ENCODE data around the gene PADI1. TPM values are rescaled to one million over a fixed set of nuclear protein-coding genes. Genes with fewer than 3 reads are reported as not detected.

The PADI1 gene
- total RNA-seq, 1 donor from 2014 or later, result not detected

DNA sequence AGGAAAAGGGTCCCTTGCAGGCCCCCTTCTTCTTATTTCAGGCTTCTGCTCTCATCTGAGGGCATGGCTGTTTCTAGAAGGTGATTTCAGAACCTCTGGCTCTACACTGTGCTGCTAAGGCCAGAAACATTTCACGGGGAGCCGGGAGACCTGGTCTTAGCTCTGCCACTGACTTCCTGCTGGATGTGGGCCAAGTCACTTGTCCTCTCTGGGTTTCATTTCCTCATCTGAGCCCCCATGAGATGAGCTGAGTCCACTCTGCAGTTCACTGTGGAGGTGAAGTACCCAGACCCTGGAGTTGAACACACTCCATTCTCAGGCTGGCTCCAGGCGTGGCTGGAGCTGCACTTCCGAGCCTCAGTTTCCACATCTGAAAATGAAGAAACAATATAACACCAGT is 2.1 kb downstream of the PADI1 start:
- Histone ChIP-seq H3K9ac (ENCODE audit: low read depth in 1 of 3, low read length in 3 of 3) (no peak overlapping the region), H3K4me1 (ENCODE audit: control insufficient read depth in 3 of 3, insufficient read depth in 3 of 3, low read length in 3 of 3) (peaks cover 0 to 8% (median 0%) of the 10 kb centered on the region in 3 donors), H3K36me3 (ENCODE audit: control insufficient read depth in 3 of 3, insufficient read depth in 3 of 3, low read length in 3 of 3) (no peaks in the 10 kb centered on the region), H3K9me3 (ENCODE audit: control insufficient read depth in 3 of 3, low read length in 3 of 3) (no peaks in the 10 kb centered on the region), H3K27ac (ENCODE audit: low read depth, low read length) (no peak overlapping the region), H3K4me3 (ENCODE audit: low read length in 3 of 3) (no peak overlapping the region), H3K27me3 (ENCODE audit: control insufficient read depth in 3 of 3, insufficient read depth in 3 of 3, low read length in 3 of 3) (peaks cover 13 to 36% (median 26%) of the 10 kb centered on the region in 3 donors)

DNA sequence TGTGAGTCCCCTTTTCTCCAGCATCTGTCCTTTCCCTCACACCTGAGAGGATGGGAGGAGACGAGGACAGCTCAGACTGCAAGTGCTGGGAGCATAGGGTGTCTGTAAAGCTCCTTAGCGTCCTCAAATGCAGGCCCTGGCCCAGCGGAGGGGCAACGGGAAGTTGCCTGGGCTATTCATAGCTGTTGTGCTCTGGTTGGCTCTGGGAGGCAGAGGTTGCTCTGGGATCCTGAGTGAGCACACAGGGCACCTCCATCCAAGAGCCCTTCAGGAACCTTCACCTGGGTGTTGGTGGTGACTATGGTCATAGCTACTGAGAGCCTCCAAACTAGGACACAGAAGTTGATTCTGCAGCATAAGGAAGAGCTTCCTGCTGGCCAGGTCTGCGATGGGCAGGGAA is 2.6 kb downstream of the PADI1 start:
- peaks cover 0 to 9% (median under 1%) of the 10 kb centered on the region in 3 donors for H3K4me1 ChIP-seq (ENCODE audit: control insufficient read depth in 3 of 3, insufficient read depth in 3 of 3, low read length in 3 of 3)
- H3K27ac ChIP-seq (ENCODE audit: low read depth, low read length), result no peak overlapping the region
- no peak overlapping the region for H3K9ac ChIP-seq (ENCODE audit: low read depth in 1 of 3, low read length in 3 of 3)
- peaks cover 14 to 38% (median 30%) of the 10 kb centered on the region in 3 donors for H3K27me3 ChIP-seq (ENCODE audit: control insufficient read depth in 3 of 3, insufficient read depth in 3 of 3, low read length in 3 of 3)
- no peak overlapping the region for H3K4me3 ChIP-seq (ENCODE audit: low read length in 3 of 3)
- H3K9me3 ChIP-seq (ENCODE audit: control insufficient read depth in 3 of 3, low read length in 3 of 3), result no peaks in the 10 kb centered on the region
- H3K36me3 ChIP-seq (ENCODE audit: control insufficient read depth in 3 of 3, insufficient read depth in 3 of 3, low read length in 3 of 3), result no peaks in the 10 kb centered on the region

DNA sequence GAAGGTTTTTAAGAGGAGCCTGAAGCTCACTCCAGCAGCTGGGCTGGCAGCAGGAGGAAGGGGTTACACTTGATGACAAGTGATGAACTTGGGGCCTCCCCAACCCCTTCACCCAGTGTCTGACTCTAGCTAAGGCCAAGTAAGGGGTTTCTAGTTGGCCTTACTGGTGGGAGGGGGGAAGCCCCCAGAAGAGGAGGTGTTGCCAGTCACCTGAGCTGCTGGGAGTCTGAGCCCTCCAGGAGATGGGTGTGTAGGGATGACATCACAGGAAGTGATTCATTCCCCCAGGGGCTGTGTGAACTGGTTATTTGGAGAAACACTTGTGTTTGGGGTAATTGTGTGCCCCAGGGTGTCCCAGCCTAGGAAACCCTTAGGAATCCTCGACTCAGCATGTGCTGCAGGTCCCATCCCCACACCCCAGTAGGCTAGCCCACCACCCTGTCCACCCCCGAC is 3.1 kb downstream of the PADI1 start:
- Histone ChIP-seq H3K4me3 (ENCODE audit: low read length in 3 of 3) (no peak overlapping the region), H3K27me3 (ENCODE audit: control insufficient read depth in 3 of 3, insufficient read depth in 3 of 3, low read length in 3 of 3) (peaks cover 17 to 43% (median 35%) of the 10 kb centered on the region in 3 donors), H3K9ac (ENCODE audit: low read depth in 1 of 3, low read length in 3 of 3) (no peak overlapping the region), H3K4me1 (ENCODE audit: control insufficient read depth in 3 of 3, insufficient read depth in 3 of 3, low read length in 3 of 3) (peaks cover 0 to 14% (median 4%) of the 10 kb centered on the region in 3 donors), H3K9me3 (ENCODE audit: control insufficient read depth in 3 of 3, low read length in 3 of 3) (no peaks in the 10 kb centered on the region), H3K36me3 (ENCODE audit: control insufficient read depth in 3 of 3, insufficient read depth in 3 of 3, low read length in 3 of 3) (no peaks in the 10 kb centered on the region), H3K27ac (ENCODE audit: low read depth, low read length) (no peak overlapping the region)

DNA sequence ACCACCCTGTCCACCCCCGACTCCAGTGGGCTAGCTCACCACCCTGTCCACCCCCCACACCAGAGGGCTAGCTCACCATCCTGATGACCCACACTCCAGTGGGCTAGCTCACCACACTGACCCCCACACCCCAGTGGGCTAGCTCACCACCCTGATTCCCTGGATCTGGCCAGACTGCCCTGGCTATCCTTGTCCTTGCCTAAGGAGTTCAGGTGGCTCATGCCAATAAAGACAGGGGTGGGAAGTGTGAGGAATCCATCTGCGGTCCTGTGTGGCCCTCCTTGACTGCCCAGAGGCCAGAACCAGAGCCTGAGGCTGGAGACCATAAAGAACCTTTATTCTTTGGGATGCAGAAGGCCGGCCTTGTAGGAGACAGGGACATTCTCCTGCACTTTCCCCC is 3.6 kb downstream of the PADI1 start:
- Histone ChIP-seq H3K36me3 (ENCODE audit: control insufficient read depth in 3 of 3, insufficient read depth in 3 of 3, low read length in 3 of 3) (no peaks in the 10 kb centered on the region), H3K4me1 (ENCODE audit: control insufficient read depth in 3 of 3, insufficient read depth in 3 of 3, low read length in 3 of 3) (peaks cover 0 to 16% (median 8%) of the 10 kb centered on the region in 3 donors), H3K9ac (ENCODE audit: low read depth in 1 of 3, low read length in 3 of 3) (no peak overlapping the region), H3K27me3 (ENCODE audit: control insufficient read depth in 3 of 3, insufficient read depth in 3 of 3, low read length in 3 of 3) (peaks cover 21 to 45% (median 41%) of the 10 kb centered on the region in 3 donors), H3K9me3 (ENCODE audit: control insufficient read depth in 3 of 3, low read length in 3 of 3) (no peaks in the 10 kb centered on the region), H3K4me3 (ENCODE audit: low read length in 3 of 3) (no peak overlapping the region), H3K27ac (ENCODE audit: low read depth, low read length) (no peak overlapping the region)

DNA sequence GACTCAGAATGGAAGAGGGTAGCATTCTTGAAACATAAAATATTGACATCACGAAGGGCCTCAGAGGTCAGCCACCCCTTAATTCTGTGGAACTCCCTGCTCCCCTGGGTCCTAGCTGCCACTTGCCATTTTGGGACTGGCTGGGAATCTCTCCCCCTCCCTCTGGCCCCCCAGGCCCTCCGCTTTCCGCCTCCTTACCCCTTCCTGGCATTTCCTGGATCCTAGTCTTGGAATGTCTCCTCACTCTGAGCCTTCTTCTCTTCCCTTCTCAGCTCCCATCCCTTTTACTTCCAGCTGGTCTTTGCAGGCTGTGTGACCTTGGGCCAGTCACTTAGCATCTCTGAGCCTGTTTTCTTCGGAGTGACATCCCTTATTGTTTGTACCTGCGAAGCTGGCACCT is 4.5 kb downstream of the PADI1 start:
- Histone ChIP-seq H3K27me3 (ENCODE audit: control insufficient read depth in 3 of 3, insufficient read depth in 3 of 3, low read length in 3 of 3) (peaks cover 26 to 45% (median 40%) of the 10 kb centered on the region in 3 donors), H3K9me3 (ENCODE audit: control insufficient read depth in 3 of 3, low read length in 3 of 3) (no peaks in the 10 kb centered on the region), H3K4me1 (ENCODE audit: control insufficient read depth in 3 of 3, insufficient read depth in 3 of 3, low read length in 3 of 3) (peaks cover 0 to 18% (median 9%) of the 10 kb centered on the region in 3 donors), H3K27ac (ENCODE audit: low read depth, low read length) (no peak overlapping the region), H3K9ac (ENCODE audit: low read depth in 1 of 3, low read length in 3 of 3) (no peak overlapping the region), H3K36me3 (ENCODE audit: control insufficient read depth in 3 of 3, insufficient read depth in 3 of 3, low read length in 3 of 3) (no peaks in the 10 kb centered on the region), H3K4me3 (ENCODE audit: low read length in 3 of 3) (no peak overlapping the region)

DNA sequence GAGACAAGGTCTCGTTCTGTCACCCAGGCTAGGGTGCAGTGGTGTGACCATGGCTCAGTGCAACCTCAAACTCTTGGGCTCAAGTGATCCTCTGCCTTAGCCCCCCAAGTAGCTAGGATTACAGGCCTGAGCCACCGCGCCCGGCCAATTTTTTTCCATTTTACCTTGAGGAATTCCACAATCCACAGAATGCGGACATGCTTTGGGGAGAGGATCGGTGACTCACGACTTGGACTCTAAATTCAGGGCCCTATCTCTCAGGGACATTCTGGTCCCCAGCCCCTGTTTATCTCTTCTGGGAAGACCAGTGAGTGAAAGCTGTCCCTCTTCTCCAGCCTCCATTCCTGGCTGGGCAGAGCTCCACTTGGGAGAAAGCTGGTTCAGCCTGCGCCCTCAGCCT is 5.2 kb downstream of the PADI1 start:
- Histone ChIP-seq H3K9ac (ENCODE audit: low read depth in 1 of 3, low read length in 3 of 3) (no peak overlapping the region), H3K4me1 (ENCODE audit: control insufficient read depth in 3 of 3, insufficient read depth in 3 of 3, low read length in 3 of 3) (peaks cover 0 to 18% (median 9%) of the 10 kb centered on the region in 3 donors), H3K4me3 (ENCODE audit: low read length in 3 of 3) (no peak overlapping the region), H3K9me3 (ENCODE audit: control insufficient read depth in 3 of 3, low read length in 3 of 3) (no peaks in the 10 kb centered on the region), H3K27ac (ENCODE audit: low read depth, low read length) (no peak overlapping the region), H3K36me3 (ENCODE audit: control insufficient read depth in 3 of 3, insufficient read depth in 3 of 3, low read length in 3 of 3) (no peaks in the 10 kb centered on the region), H3K27me3 (ENCODE audit: control insufficient read depth in 3 of 3, insufficient read depth in 3 of 3, low read length in 3 of 3) (peaks cover 31 to 51% (median 39%) of the 10 kb centered on the region in 3 donors)

DNA sequence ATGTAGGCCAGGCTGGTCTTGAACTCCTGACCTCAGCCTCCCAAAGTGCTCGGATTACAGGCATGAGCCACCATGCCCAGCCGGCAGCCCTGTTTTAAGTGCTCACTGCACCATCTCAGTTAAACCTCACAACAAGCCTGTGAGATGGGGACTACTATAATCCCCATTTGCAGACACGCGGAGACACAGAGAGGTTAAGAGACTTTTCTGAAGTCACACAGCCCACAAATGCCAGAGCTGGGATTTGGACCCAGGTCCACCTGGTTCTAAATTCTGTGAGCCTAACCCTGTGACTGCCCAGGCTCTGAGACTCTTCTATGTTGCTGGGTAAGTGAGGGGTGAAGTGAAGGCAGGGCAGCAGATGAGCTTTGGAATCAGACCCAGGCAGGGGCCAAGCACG is 6.4 kb downstream of the PADI1 start:
- Histone ChIP-seq H3K4me3 (ENCODE audit: low read length in 3 of 3) (no peak overlapping the region), H3K9me3 (ENCODE audit: control insufficient read depth in 3 of 3, low read length in 3 of 3) (no peaks in the 10 kb centered on the region), H3K9ac (ENCODE audit: low read depth in 1 of 3, low read length in 3 of 3) (no peak overlapping the region), H3K27me3 (ENCODE audit: control insufficient read depth in 3 of 3, insufficient read depth in 3 of 3, low read length in 3 of 3) (peaks cover 39 to 50% (median 47%) of the 10 kb centered on the region in 3 donors), H3K4me1 (ENCODE audit: control insufficient read depth in 3 of 3, insufficient read depth in 3 of 3, low read length in 3 of 3) (peaks cover 0 to 18% (median 9%) of the 10 kb centered on the region in 3 donors), H3K36me3 (ENCODE audit: control insufficient read depth in 3 of 3, insufficient read depth in 3 of 3, low read length in 3 of 3) (no peaks in the 10 kb centered on the region), H3K27ac (ENCODE audit: low read depth, low read length) (no peak overlapping the region)

DNA sequence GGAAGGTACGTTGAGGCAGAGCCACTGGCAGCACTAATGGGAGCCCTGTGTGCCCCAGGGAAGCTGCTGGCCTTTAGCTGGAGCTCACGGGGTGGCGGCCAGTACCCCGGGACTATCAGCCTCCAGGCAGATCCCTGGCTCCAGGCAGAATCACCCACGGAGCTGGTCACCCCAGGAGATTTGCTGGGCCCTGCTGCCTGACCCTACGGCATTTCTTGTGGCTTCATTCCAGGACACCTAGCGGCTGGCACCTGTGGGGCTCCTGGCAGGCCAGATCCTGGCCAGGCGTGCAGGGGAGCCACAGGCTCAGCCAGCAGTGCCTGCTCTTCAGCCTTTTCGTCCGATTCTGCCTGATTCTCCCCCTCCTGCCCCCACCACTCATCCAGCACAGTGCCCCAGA is 7.1 kb downstream of the PADI1 start:
- no peak overlapping the region for H3K9ac ChIP-seq (ENCODE audit: low read depth in 1 of 3, low read length in 3 of 3)
- peaks cover 40 to 51% (median 45%) of the 10 kb centered on the region in 3 donors for H3K27me3 ChIP-seq (ENCODE audit: control insufficient read depth in 3 of 3, insufficient read depth in 3 of 3, low read length in 3 of 3)
- H3K9me3 ChIP-seq (ENCODE audit: control insufficient read depth in 3 of 3, low read length in 3 of 3), result no peaks in the 10 kb centered on the region
- H3K4me3 ChIP-seq (ENCODE audit: low read length in 3 of 3), result no peak overlapping the region
- no peaks in the 10 kb centered on the region for H3K36me3 ChIP-seq (ENCODE audit: control insufficient read depth in 3 of 3, insufficient read depth in 3 of 3, low read length in 3 of 3)
- H3K27ac ChIP-seq (ENCODE audit: low read depth, low read length), result no peak overlapping the region
- peaks cover 0 to 18% (median 9%) of the 10 kb centered on the region in 3 donors for H3K4me1 ChIP-seq (ENCODE audit: control insufficient read depth in 3 of 3, insufficient read depth in 3 of 3, low read length in 3 of 3)

DNA sequence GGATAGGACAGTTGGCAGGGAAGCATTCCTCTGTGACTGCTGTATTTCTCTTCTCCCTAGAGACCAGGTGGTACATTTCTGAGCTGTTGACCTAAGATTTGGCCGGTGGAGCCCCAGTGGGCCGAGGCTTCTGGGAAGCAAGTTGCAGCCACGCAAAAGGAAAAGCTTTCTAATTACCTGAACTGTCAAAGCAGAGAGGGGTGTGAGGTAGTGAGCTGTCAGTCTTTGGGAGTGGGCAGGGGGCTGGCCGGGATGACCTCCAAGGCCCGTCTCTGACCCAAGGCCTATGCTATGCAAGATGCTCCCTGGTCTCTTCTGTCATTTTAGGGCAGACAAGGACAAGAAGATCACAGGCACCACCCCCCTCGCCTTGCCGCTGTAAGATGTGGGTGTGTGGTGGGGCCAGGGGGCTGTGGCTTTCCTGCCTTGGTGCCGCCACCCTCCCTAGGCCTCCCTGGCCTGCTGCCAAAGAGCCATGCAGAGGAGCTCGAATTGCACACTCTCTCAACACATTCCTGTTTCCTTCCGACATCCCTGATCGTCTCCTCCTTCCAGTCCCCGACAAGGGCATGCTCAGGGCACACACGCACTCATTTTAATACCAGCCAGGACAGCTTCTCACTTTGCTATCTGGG is 7.7 kb downstream of the PADI1 start:
- Histone ChIP-seq H3K9ac (ENCODE audit: low read depth in 1 of 3, low read length in 3 of 3) (no peak overlapping the region), H3K4me1 (ENCODE audit: control insufficient read depth in 3 of 3, insufficient read depth in 3 of 3, low read length in 3 of 3) (peaks cover 0 to 15% (median 9%) of the 10 kb centered on the region in 3 donors), H3K27me3 (ENCODE audit: control insufficient read depth in 3 of 3, insufficient read depth in 3 of 3, low read length in 3 of 3) (peaks cover 43 to 54% (median 43%) of the 10 kb centered on the region in 3 donors), H3K27ac (ENCODE audit: low read depth, low read length) (no peak overlapping the region), H3K9me3 (ENCODE audit: control insufficient read depth in 3 of 3, low read length in 3 of 3) (no peaks in the 10 kb centered on the region), H3K36me3 (ENCODE audit: control insufficient read depth in 3 of 3, insufficient read depth in 3 of 3, low read length in 3 of 3) (no peaks in the 10 kb centered on the region), H3K4me3 (ENCODE audit: low read length in 3 of 3) (no peak overlapping the region)

DNA sequence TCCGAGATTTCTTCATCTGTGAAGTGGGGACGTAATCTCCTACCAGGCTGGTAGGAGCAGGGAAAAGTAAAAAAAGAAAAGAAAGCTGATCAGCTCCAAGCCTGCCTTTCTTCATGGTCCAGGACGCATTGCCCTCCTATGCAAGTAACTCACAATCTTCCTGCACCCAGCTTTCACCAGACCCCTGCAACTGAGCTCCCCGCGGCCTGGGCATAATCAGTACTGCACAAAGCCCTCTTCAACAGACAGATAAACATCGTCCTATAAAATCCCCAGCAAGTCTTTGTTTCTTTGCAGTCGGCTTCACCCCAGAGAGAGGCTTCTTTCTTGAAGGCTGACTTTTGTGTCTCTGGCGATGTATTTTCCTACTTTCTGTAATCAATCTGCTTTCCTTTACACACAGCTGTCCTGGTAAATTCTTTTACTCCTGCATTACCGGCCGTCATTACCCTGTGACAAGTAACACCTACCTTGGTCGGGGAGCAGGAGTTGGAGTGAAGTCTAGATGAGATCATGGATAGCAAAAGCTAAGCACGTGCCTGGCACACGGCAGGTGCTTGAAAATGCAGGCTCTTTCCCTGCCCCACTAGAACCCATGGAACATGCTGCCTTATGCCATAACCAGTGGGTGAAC is 8.3 kb downstream of the PADI1 start:
- no peaks in the 10 kb centered on the region for H3K9me3 ChIP-seq (ENCODE audit: control insufficient read depth in 3 of 3, low read length in 3 of 3)
- peaks cover 0 to 11% (median 9%) of the 10 kb centered on the region in 3 donors for H3K4me1 ChIP-seq (ENCODE audit: control insufficient read depth in 3 of 3, insufficient read depth in 3 of 3, low read length in 3 of 3)
- H3K36me3 ChIP-seq (ENCODE audit: control insufficient read depth in 3 of 3, insufficient read depth in 3 of 3, low read length in 3 of 3), result no peaks in the 10 kb centered on the region
- H3K9ac ChIP-seq (ENCODE audit: low read depth in 1 of 3, low read length in 3 of 3), result no peak overlapping the region
- H3K27ac ChIP-seq (ENCODE audit: low read depth, low read length), result no peak overlapping the region
- peaks cover 43 to 54% (median 43%) of the 10 kb centered on the region in 3 donors for H3K27me3 ChIP-seq (ENCODE audit: control insufficient read depth in 3 of 3, insufficient read depth in 3 of 3, low read length in 3 of 3)
- no peak overlapping the region for H3K4me3 ChIP-seq (ENCODE audit: low read length in 3 of 3)
